ENCODE data around the gene CDK12.
"Not testable (repeated sequence)": the region's sequence is repeated elsewhere in the genome, so short reads cannot be mapped to it uniquely, and the experiment has no call there.

Gene CDK12

GRCh38 chr17:39507511-39507910, 46.2 kb downstream of the CDK12 start:
- DNase-seq, result no peak

- no peak for DNase-seq
Observed at GRCh38 chr17:39508987-39509386, 47.7 kb downstream of the CDK12 start.

- no peak for DNase-seq
Observed at GRCh38 chr17:39513309-39513708, 52.0 kb downstream of the CDK12 start.

GRCh38 chr17:39513915-39514314, 52.6 kb downstream of the CDK12 start:
- DNase-seq, result no peak

- DNase-seq, result no peak
Observed at GRCh38 chr17:39517224-39517623, 55.9 kb downstream of the CDK12 start.

- DNase-seq, result no peak
Observed at GRCh38 chr17:39525801-39526506, 64.7 kb downstream of the CDK12 start.

- no peak for DNase-seq
Observed at GRCh38 chr17:39527220-39527813, 66.0 kb downstream of the CDK12 start.

GRCh38 chr17:39529455-39529854, 68.2 kb downstream of the CDK12 start:
- DNase-seq, result no peak

- DNase-seq, result no peak
Observed at GRCh38 chr17:39530513-39530912, 69.2 kb downstream of the CDK12 start.

GRCh38 chr17:39531252-39531651, 70.0 kb downstream of the CDK12 start:
- no peak for DNase-seq

- no peak for DNase-seq
Observed at GRCh38 chr17:39533891-39534290, 72.6 kb downstream of the CDK12 start.

- DNase-seq, result no peak
Observed at GRCh38 chr17:39534768-39535405, 73.6 kb downstream of the CDK12 start.

- no peak for DNase-seq
Observed at GRCh38 chr17:39536468-39536867, 75.2 kb downstream of the CDK12 start.

GRCh38 chr17:39537364-39537763, 76.1 kb downstream of the CDK12 start:
- not testable (repeated sequence) for DNase-seq

- no peak for DNase-seq
Observed at GRCh38 chr17:39538866-39539265, 77.6 kb downstream of the CDK12 start.

GRCh38 chr17:39540611-39541010, 79.3 kb downstream of the CDK12 start:
- DNase-seq, result no peak

GRCh38 chr17:39541652-39542051, 80.4 kb downstream of the CDK12 start:
- no peak for DNase-seq

- DNase-seq, result no peak
Observed at GRCh38 chr17:39543176-39543575, 81.9 kb downstream of the CDK12 start.

GRCh38 chr17:39543664-39544063, 82.4 kb downstream of the CDK12 start:
- DNase-seq, result no peak

- not testable (repeated sequence) for DNase-seq
Observed at GRCh38 chr17:39544361-39544760, 83.1 kb downstream of the CDK12 start.

GRCh38 chr17:39547713-39548478, 86.6 kb downstream of the CDK12 start:
- no peak for DNase-seq

GRCh38 chr17:39548494-39549225, 87.4 kb downstream of the CDK12 start:
- DNase-seq, result no peak
